HG02973 (cell line): ENCODE measurements around the gene AKAP6.

Experiments used
- ATAC-seq: cut with Tn5 transposase; IDR thresholded peaks from one replicate; pipeline ENCODE4 v1.9.1; 2021; ENCODE audit warnings: moderate library complexity; ENCODE audit not compliant: unreplicated experiment

Gene AKAP6

GRCh38 chr14:32474478-32475195 is 145.5 kb downstream of the AKAP6 start:
- no peak for ATAC-seq

GRCh38 chr14:32476532-32476931 is 147.4 kb downstream of the AKAP6 start:
- no peak for ATAC-seq

GRCh38 chr14:32477396-32477795 is 148.3 kb downstream of the AKAP6 start:
- no peak for ATAC-seq

- no peak for ATAC-seq
These were observed 149.0 kb downstream of the AKAP6 start for GRCh38 chr14:32478050-32478449.

- no peak for ATAC-seq
These were observed 151.2 kb downstream of the AKAP6 start for GRCh38 chr14:32480337-32480736.

GRCh38 chr14:32481707-32482106 is 152.6 kb downstream of the AKAP6 start:
- ATAC-seq, result no peak

GRCh38 chr14:32491416-32492016 is 162.4 kb downstream of the AKAP6 start:
- no peak for ATAC-seq

GRCh38 chr14:32492457-32492856 is 163.4 kb downstream of the AKAP6 start:
- ATAC-seq, result no peak

GRCh38 chr14:32494609-32495434 is 165.7 kb downstream of the AKAP6 start:
- no peak for ATAC-seq

GRCh38 chr14:32495435-32495734 is 166.3 kb downstream of the AKAP6 start:
- ATAC-seq, result no peak

- ATAC-seq, result no peak
These were observed 168.2 kb downstream of the AKAP6 start for GRCh38 chr14:32497248-32497647.

GRCh38 chr14:32507029-32507984 is 178.2 kb downstream of the AKAP6 start:
- ATAC-seq, result no peak

GRCh38 chr14:32508281-32508680 is 179.2 kb downstream of the AKAP6 start:
- ATAC-seq, result no peak

GRCh38 chr14:32509632-32510187 is 180.6 kb downstream of the AKAP6 start:
- no peak for ATAC-seq

GRCh38 chr14:32510815-32511214 is 181.7 kb downstream of the AKAP6 start:
- ATAC-seq, result no peak

GRCh38 chr14:32512348-32512747 is 183.2 kb downstream of the AKAP6 start:
- no peak for ATAC-seq

GRCh38 chr14:32512813-32513212 is 183.7 kb downstream of the AKAP6 start:
- ATAC-seq, result no peak

- no peak for ATAC-seq
These were observed 184.5 kb downstream of the AKAP6 start for GRCh38 chr14:32513571-32514009.

GRCh38 chr14:32514236-32514635 is 185.1 kb downstream of the AKAP6 start:
- ATAC-seq, result no peak

GRCh38 chr14:32514681-32515080 is 185.6 kb downstream of the AKAP6 start:
- ATAC-seq, result no peak
